Measurements from ENCODE around the gene THSD4. TPM values are rescaled to one million over a fixed set of nuclear protein-coding genes. Genes with fewer than 3 reads are reported as not detected.

Gene THSD4
- total and polyA plus RNA-seq, 2 of the 8 experiments (the other 6 are each of a cell fraction or from before 2014, with no cell fraction given): 2.5 to 6.2 TPM

GRCh38 chr15:71431343-71432336 is 316.4 kb downstream of the THSD4 start (continued):
- no peak for TF ChIP-seq ATF3 (IDR thresholded peaks at IDR 0.05; ENCODE audit: insufficient read depth, low read depth, low read length)
- no peak for TF ChIP-seq SP4 (IDR thresholded peaks at IDR 0.05; ENCODE audit: low read length)

All from H1 (cell line).